HG02970 (cell line): Measurements from ENCODE around the gene UBE2K.
"Not testable (repeated sequence)": the region's sequence is repeated elsewhere in the genome, so short reads cannot be mapped to it uniquely, and the experiment has no call there.

Experiments
- ATAC-seq: cut with Tn5 transposase; IDR thresholded peaks from one replicate; pipeline ENCODE4 v1.9.1; 2021; ENCODE audit warnings: mild to moderate bottlenecking, moderate library complexity, moderate number of reproducible peaks; ENCODE audit not compliant: unreplicated experiment, low FRiP score

Gene UBE2K

DNA sequence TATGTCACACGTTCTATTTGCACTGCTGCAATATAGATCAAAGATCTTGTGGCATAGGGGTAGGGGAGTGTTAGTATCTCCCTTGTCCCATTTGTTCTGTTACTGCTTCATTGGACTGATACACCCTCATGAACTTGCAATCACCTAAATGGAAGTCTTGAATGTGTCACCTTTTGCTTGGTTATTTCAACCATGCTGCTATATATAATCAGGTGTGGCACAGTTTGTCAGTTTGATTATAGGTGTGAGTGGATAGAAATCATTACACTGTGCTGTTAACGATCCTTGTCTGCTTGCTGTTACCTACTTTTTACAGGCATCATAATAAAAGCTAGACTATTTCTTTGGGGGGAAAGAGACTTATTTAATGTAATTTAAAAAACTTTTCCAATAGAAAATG, 84.1 kb downstream of the UBE2K start:
- not testable (repeated sequence) for ATAC-seq

- ATAC-seq: no peak
Measured at GRCh38 chr4:39785083-39785482, 87.1 kb downstream of the UBE2K start.

GRCh38 chr4:39786838-39787237, 88.9 kb downstream of the UBE2K start:
- no peak for ATAC-seq

- ATAC-seq: no peak
Measured at GRCh38 chr4:39792128-39792527, 94.2 kb downstream of the UBE2K start.

DNA sequence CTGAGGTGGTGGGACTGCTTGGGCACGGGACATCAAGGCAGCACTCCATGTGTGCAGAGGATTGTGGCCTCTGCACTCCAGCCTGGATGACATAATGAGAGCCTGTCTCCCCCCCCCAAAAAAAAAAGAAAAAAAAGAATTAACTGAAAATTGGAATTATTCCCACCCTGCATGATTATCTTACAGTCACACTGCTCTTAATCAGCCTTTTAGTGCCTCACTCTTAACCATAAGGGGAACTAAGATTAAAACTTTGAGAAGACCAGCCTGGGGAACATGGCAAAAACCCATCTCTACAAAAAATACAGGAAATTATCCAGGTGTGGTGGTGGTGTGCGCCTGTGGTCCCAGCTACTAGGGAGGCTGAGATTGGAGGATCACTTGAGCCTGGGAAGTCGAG, 94.6 kb downstream of the UBE2K start:
- ATAC-seq: no peak

DNA sequence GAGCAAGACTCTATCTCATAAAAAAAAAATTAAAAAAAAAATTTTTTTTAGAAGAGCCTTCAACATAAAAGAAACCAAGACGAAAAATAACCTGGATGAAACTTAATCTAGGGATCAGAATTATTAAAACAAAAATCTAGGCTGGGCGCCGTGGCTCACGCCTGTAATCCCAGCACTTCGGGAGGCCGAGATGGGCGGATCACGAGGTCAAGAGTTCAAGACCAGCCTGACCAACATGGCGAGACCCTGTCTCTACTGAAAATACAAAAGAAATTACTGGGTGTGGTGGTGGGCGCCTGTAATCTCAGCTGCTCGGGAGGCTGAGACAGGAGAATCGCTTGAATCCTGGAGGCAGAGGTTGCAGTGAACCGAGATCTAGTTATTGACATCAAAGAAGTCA, 95.0 kb downstream of the UBE2K start:
- not testable (repeated sequence) for ATAC-seq

DNA sequence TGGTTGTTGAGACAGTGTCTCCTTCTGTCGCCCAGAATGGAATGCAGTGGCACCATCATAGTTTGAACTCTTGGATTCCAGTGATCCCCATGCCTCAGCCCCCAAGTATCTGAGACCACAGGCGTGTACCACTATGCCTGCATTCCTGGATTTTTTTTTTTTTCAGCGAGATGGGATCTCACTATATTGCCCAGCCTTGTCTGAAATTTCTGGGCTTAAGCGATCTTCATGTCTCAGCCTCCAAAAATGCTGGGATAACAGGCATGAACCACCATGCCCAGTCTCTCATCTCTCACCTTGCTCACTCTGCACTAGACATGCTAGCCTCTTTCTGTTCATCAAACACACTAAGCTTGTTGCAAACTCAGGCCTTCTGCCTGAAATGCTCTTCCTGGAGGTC, 104.1 kb downstream of the UBE2K start:
- ATAC-seq: no peak

DNA sequence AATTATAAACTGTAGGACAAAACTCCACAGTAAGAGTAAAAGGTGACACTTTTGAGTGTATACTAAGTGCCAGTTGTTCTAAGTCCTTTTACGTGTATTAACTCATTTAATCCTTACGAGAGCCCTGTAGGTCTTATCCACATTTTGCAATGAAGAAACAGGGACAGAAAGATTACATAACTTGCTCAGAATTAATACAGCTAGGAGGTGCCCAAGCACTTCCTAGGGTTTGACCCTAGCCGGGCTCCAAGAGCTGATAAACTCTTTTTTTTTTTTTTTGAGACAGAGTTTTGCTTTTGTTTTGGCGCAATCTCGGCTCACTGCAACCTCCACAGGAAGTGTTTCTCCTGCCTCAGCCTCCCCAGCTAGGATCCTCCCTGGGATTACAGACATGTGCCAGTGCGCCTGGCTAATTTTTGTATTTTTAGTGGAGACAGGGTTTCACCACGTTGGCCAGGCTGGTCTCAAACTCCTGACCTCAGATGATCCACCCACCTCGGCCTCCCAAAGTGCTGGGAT, 110.4 kb downstream of the UBE2K start:
- no peak for ATAC-seq

DNA sequence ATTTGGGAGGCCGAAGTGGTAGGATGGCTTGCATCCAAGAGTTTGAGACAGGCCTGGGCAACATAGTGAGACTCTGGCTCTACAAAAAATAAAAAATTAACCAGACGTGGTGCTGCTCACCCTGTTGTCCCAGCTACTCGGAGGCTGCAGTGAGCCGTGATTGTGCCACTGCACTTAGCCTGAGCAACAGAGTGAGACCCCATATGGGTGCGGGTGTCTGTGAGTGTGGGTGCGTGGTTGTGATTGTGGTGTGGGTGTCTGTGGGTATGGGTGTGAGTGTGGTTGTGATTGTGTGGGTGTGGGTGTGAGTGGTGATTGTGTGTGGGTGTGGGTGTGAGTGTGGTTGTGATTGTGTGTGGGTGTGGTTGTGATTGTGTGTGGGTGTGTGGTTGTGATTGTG, 114.6 kb downstream of the UBE2K start:
- ATAC-seq: no peak

DNA sequence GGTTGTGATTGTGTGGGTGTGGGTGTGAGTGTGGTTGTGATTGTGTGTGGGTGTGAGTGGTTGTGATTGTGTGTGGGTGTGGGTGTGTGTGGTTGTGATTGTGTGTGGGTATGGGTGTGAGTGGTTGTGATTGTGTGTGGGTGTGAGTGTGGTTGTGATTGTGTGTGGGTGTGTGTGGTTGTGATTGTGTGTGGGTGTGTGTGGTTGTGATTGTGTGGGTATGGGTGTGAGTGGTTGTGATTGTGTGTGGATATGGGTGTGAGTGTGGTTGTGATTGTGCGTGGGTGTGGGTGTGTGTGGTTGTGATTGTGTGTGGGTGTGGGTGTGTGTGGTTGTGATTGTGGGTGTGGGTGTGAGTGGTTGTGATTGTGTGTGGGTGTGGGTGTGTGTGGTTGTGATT, 115.1 kb downstream of the UBE2K start:
- ATAC-seq: not testable (repeated sequence)

DNA sequence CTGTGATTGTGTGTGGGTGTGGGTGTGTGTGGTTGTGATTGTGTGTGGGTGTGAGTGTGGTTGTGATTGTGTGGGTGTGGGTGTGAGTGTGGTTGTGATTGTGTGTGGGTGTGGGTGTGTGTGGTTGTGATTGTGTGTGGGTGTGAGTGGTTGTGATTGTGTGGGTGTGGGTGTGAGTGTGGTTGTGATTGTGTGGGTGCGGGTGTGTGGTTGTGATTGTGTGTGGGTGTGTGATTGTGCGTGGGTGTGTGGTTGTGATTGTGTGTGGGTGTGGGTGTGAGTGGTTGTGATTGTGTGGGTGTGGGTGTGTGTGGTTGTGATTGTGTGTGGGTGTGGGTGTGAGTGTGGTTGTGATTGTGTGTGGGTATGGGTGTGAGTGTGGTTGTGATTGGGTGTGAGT, 115.8 kb downstream of the UBE2K start:
- ATAC-seq: not testable (repeated sequence)

DNA sequence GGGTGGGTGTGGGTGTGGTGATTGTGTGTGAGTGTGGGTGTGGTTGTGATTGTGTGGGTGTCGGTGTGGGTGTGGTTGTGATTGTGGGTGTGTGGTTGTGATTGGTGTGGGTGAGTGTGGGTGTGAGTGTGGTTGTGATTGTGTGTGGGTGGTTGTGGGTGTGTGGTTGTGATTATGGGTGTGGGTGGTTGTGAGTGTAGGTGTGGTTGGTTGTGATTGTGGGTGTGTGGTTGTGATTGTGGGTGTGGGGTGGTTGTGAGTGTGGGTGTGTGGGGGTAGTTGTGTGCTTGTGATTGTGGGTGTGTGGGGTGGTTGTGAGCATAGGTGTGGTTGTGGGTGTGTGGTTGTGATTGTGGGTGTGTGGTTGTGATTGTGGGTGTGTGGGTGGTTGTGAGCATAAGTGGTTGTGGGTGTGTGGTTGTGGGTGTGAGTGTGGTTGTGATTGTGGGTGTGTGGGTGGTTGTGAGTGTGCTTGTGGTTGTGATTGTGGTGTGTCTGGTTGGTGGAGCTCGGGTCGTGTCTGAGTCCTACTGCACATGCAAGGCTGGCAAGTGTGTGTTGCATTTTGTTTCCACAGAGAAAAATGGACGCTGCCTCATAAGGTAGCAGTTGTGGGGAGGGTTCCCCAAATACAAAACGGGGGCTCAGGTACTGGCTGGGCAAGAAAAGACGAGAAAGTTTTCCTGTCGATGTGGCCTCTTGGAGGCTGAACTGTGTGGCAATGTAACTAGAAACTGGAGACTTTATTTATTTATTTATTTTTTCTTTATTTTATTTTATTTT, 116.7 kb downstream of the UBE2K start:
- ATAC-seq: no peak

GRCh38 chr4:39818646-39819045, 120.7 kb downstream of the UBE2K start:
- no peak for ATAC-seq

DNA sequence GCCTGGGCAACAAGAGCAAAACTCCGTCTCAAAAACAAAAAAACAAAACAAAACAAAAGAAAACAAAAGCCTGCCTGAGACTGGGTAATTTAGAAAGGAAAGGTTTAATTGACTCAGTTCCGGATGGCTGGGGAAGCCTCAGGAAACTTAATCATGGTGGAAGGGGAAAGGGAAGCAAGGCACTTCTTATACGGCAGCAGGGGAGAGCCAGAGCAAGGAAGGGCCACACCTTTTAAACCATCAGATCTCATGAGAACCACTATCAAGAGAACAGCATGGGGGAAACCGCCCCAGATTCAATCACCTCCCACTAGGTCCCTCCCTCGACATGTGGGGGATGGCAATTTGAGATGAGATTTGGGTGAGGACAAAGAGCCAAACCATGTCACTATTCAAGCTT, 122.2 kb downstream of the UBE2K start:
- ATAC-seq: no peak

DNA sequence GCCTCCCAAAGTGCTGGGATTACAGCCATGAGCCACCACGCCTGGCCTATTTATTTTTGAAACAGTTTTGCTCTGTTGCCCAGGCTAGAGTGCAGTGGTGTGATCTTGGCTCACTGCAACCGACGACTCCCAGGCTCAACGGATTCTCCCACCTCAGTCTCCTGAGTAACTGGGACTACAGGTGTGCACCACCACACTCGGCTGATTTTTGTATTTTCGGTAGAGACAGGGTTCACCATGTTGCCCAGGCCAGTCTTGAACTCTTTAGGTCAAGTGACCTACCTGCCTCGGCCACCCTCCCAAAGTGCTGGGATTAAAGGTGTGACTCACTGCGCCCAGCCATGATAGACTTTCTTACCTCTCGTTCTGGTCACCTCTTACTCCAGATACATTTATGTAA, 124.0 kb downstream of the UBE2K start:
- ATAC-seq: no peak

DNA sequence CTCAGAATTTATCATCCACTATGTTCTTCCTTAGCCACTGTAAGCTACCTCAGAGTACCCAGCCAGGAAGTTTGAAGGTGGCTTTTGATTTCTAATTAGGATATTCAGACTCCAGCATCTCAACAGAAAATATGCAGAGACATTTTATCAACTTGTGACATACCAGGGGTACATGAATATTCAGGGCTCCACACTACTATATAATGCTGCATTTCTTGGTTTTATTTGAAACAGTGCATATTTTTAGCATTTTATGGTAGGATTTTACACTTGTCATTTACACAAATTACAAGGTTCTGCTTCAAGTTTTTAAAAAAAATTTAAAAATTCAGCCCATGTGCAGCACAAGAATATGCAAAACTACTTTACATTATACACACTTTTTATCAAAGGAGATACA, 124.7 kb downstream of the UBE2K start:
- ATAC-seq: no peak

DNA sequence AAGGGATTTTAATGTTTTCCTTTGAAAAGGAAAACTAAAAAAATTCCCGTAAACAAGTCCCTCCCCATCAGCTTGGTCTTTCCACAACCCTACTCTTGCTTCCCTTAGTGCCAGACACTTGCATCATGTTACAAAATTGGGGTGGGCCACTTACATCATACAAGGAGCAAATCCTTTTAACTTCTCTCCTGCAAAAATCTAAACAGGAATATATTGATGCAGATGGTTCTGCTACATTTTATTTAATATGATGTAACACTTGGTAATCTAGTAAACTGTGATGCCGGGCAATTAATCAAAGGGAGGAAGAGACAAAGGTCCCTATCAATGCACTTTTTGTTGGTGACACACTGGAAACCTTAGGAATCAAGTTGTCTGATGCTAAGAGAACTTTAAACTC, 125.3 kb downstream of the UBE2K start:
- no peak for ATAC-seq

- ATAC-seq: no peak
Measured at GRCh38 chr4:39825090-39825489, 127.2 kb downstream of the UBE2K start.

DNA sequence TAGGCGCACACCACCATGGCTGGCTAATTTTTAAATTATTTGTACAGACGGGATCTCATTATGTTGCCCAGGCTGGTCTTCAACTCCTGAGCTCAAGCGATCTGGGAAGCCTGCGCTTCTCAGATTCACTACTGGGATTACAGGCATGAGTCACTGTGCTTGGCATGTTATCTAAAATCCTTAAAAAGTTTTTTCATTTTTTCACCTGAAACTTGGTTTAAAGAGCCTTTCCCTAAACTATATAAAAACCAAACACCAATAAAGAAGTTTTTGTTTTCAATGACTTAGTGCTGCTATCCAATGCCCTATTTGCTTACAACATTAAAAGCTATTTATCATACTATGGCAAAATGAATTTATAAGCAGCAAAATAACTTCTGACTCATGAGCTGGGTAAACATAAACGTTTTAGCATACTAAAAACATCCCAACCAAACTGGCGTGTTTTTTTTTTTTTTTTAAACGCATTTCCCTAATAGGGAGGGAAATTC, 127.8 kb downstream of the UBE2K start:
- no peak for ATAC-seq
